ENCODE data around the gene CDK14. TPM values are rescaled to one million over a fixed set of nuclear protein-coding genes. Genes with fewer than 3 reads are reported as not detected.

The CDK14 gene
- total RNA-seq, 1 donor from 2014 or later = 1.6 TPM

DNA sequence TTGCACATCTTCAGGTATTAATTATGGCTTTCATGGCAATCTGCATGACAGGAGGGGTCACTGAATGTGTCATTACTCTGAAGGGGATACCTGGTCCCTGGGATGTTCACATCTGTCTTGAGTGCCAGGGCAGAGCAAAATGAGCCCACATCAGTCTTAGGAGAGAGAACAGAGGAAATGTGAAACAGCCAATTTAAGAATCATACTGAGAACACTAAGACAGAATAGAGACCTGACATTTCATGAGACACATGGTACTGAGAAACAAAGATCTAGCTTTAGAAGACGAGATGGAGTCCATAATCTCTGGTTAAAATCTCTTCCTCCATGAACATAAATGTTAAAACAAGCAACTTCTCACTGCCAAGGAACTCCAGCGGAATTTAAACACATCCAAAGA lies 634.0 kb downstream of the CDK14 start:
- no peak for DNase-seq (ENCODE audit: low spot score)
- intact Hi-C loops (cut with micrococcal nuclease) = no loop called here
- no peak overlapping the region for H3K27ac Mint-ChIP-seq
- H3K36me3 Mint-ChIP-seq (ENCODE audit: low read depth) = no peaks in the 10 kb centered on the region
- H3K27me3 Mint-ChIP-seq (ENCODE audit: insufficient read depth) = no peaks in the 10 kb centered on the region
- no peaks in the 10 kb centered on the region for H3K9me3 Mint-ChIP-seq
- no peak overlapping the region for H3K4me3 Mint-ChIP-seq
- H3K4me1 Mint-ChIP-seq (ENCODE audit: low read depth) = no peaks in the 10 kb centered on the region

DNA sequence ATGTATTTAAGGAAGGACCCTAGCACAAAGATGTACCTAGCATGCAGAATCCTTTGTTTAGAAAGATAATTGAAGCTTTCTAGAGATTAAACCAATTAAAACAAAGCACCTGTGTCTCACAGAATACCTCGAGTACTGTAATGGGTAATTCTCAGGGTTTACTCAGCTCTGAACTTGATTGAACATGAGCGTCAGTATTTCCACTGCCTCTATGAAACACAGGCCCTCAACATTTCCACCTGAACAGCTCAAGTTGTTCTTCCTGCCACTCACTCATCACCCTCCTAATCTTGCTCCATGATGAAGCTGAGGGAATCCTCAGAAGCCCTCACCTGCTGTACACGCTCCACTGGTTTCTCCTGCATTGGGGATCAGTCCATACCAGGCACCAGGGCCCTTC lies 634.4 kb downstream of the CDK14 start:
- H3K4me1 Mint-ChIP-seq (ENCODE audit: low read depth) = no peaks in the 10 kb centered on the region
- H3K27ac Mint-ChIP-seq = no peak overlapping the region
- no peak overlapping the region for H3K4me3 Mint-ChIP-seq
- DNase-seq (ENCODE audit: low spot score) = no peak
- intact Hi-C loops (cut with micrococcal nuclease) = no loop called here
- H3K36me3 Mint-ChIP-seq (ENCODE audit: low read depth) = no peaks in the 10 kb centered on the region
- H3K27me3 Mint-ChIP-seq (ENCODE audit: insufficient read depth) = no peaks in the 10 kb centered on the region
- H3K9me3 Mint-ChIP-seq = no peaks in the 10 kb centered on the region

DNA sequence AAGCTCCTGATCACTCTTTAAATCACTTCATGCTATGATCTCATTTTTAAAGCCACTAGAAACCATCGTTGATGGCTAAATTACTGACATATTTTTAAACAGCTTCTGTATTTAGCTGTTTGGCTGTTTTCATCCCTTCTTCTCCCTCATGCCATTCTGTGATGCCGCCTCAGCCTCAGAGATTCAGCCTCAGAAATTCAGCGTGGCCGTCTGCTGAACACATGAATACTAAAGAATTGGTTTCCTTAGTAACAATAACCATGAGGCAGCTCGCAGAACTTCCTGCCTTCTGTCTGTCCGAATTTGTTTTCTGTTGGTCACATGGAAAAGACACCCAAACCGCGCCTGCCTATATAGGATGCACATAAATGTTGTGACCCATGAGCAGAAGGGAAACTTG lies 637.1 kb downstream of the CDK14 start:
- H3K4me3 Mint-ChIP-seq = no peak overlapping the region
- intact Hi-C loops (cut with micrococcal nuclease) = no loop called here
- no peak overlapping the region for H3K27ac Mint-ChIP-seq
- DNase-seq (ENCODE audit: low spot score) = no peak
- no peaks in the 10 kb centered on the region for H3K36me3 Mint-ChIP-seq (ENCODE audit: low read depth)
- no peaks in the 10 kb centered on the region for H3K4me1 Mint-ChIP-seq (ENCODE audit: low read depth)
- no peaks in the 10 kb centered on the region for H3K9me3 Mint-ChIP-seq
- no peaks in the 10 kb centered on the region for H3K27me3 Mint-ChIP-seq (ENCODE audit: insufficient read depth)

DNA sequence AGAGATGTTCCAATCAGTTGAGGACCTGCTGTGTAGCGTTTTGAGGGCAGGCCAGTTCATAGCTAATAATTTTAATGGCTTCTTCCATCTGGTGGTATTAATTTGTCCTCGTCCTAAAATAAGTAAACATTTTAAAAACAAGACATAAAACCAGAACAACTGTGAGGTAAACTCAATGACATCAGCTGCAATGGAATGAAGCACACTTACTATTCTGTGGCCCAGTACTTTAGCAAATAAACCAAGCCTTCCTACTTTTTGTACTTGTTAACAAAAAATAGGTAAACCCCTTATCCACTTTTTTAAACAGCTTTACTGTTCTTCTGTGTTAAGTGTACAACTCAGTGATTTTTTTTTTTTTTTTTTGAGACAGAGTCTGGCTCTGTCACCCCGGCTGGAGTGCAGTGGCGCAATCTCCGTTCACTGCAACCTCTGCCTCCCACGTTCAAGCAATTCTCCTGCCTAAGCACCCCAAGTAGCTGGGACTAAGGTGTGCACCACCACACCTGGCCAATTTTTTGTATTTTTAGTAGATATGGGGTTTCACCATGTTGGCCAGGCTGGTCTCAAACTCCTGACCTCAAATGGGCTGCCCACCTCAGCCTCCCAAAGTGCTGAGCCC lies 639.2 kb downstream of the CDK14 start:
- intact Hi-C loops (cut with micrococcal nuclease) = no loop called here
- no peaks in the 10 kb centered on the region for H3K9me3 Mint-ChIP-seq
- H3K27ac Mint-ChIP-seq = no peak overlapping the region
- H3K4me1 Mint-ChIP-seq (ENCODE audit: low read depth) = no peaks in the 10 kb centered on the region
- H3K36me3 Mint-ChIP-seq (ENCODE audit: low read depth) = no peaks in the 10 kb centered on the region
- H3K27me3 Mint-ChIP-seq (ENCODE audit: insufficient read depth) = peaks cover 2% of the 10 kb centered on the region
- H3K4me3 Mint-ChIP-seq = no peak overlapping the region
- DNase-seq (ENCODE audit: low spot score) = no peak

DNA sequence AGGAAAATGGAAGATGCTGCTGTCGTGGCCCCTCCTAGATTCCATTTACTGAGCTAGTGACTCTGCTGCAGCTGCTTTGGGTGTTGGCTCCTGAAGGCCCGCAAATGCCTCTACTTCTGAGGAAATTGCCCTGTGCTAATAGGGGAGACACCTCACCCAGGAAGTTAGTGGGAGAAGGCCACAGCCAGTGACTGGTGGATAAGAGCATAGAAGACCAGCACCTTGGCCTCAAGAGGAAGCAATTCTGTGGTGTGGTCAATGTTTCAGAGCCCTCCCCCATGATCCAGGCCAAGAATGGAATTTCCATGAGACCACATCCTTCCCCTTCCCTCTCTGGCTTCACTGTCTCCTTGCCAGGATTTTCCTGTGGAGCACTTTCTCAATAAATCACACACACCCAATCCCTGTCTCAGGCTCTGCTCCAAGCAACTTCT lies 643.1 kb downstream of the CDK14 start:
- H3K4me1 Mint-ChIP-seq (ENCODE audit: low read depth) = no peaks in the 10 kb centered on the region
- intact Hi-C loops (cut with micrococcal nuclease) = no loop called here
- H3K27me3 Mint-ChIP-seq (ENCODE audit: insufficient read depth) = peaks cover 5% of the 10 kb centered on the region
- H3K9me3 Mint-ChIP-seq = no peaks in the 10 kb centered on the region
- no peak for DNase-seq (ENCODE audit: low spot score)
- H3K36me3 Mint-ChIP-seq (ENCODE audit: low read depth) = no peaks in the 10 kb centered on the region
- no peak overlapping the region for H3K4me3 Mint-ChIP-seq
- H3K27ac Mint-ChIP-seq = no peak overlapping the region

DNA sequence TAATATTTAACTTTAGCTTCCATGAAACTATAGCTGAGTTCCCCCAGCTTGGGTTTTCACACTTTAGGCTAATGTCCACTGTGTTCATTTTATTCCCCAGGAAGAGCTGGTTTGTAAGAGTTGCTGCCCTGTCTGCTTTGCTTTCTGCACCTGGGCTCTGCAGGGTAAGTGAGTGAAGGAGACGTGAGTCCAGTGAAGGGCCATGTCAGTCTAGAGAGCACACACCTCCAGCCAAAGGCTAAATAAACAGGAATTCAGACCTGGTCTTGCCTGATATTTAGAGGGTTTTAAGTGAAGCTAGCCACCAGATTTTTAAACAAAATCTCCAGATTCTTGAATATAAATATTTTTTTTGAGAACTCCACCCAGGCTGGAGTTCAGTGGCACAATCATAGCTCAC lies 643.7 kb downstream of the CDK14 start:
- no peaks in the 10 kb centered on the region for H3K36me3 Mint-ChIP-seq (ENCODE audit: low read depth)
- H3K9me3 Mint-ChIP-seq = no peaks in the 10 kb centered on the region
- intact Hi-C loops (cut with micrococcal nuclease) = no loop called here
- no peak for DNase-seq (ENCODE audit: low spot score)
- H3K4me1 Mint-ChIP-seq (ENCODE audit: low read depth) = no peaks in the 10 kb centered on the region
- H3K27me3 Mint-ChIP-seq (ENCODE audit: insufficient read depth) = peaks cover 5% of the 10 kb centered on the region
- no peak overlapping the region for H3K4me3 Mint-ChIP-seq
- no peak overlapping the region for H3K27ac Mint-ChIP-seq

DNA sequence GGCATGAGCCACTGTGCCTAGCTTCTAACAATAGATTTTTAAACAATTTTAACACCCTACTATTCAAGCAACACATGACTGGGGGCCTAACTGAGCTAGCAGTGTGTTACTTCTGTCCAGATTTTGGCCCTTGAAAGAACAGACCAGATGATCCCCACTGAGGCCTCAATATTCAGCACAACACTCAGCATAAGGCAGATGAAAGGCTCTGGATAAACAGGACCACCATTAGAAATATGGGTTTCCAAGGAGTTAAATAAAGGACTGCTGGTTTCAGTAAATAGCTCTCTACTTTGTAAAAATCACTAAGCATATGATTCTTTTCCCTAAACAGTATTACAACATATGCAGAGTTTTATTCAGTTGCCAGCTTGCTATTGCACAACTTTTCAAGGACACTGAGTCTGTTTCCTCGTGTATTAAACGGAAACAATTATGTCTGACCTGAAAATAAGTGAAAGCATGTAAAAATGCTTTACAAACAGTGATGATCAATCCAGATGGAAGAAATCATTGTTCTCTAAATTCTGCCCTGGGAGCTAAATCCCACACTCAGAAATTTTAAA lies 644.3 kb downstream of the CDK14 start:
- H3K4me1 Mint-ChIP-seq (ENCODE audit: low read depth) = no peaks in the 10 kb centered on the region

DNA sequence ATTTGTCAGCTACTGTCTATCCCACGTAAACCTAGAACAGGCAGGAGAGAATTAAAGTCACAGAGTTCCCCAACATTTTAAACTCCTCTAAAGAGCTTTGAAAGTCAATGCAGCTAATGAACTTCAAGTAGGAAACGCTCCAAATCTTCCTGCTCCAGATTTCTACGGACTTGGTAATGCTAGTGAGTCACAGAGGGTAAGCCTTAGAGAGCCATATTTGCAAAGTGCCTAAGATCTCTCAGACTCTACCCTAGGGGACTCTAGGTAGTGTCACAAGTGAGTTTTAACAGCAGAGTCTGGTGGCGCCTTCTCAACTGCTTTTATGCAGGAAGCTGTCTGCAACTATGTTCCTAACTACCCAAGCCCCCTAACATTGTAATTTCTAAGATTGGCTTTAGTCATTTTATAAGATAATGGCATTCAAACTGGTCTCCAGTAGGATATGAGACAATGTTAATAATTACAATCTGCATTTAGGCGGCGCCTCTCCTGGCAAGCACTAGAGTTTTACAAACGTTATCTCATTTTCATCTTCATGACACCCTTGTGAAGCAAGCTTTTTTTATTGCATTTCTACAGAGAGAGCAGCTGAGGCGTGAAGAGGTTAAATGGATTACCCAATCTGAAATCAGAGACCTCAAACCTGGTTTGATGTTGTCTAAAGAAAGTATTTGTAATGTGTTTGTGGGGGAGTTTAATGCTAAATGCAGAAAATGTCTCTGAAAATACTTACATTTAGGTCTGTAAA lies 646.1 kb downstream of the CDK14 start:
- Mint-ChIP-seq H3K27me3 (ENCODE audit: insufficient read depth) (peaks cover 5% of the 10 kb centered on the region), H3K27ac (no peak overlapping the region), H3K4me1 (ENCODE audit: low read depth) (no peaks in the 10 kb centered on the region), H3K36me3 (ENCODE audit: low read depth) (no peaks in the 10 kb centered on the region), H3K9me3 (no peaks in the 10 kb centered on the region), H3K4me3 (no peak overlapping the region)
- no peak for DNase-seq (ENCODE audit: low spot score)
- intact Hi-C loops (cut with micrococcal nuclease) = no loop called here

More for the DNA sequence above, 644.3 kb downstream of the CDK14 start:
- no peak overlapping the region for H3K4me3 Mint-ChIP-seq
- H3K9me3 Mint-ChIP-seq = no peaks in the 10 kb centered on the region
- intact Hi-C loops (cut with micrococcal nuclease) = no loop called here
- H3K27me3 Mint-ChIP-seq (ENCODE audit: insufficient read depth) = peaks cover 5% of the 10 kb centered on the region
- H3K27ac Mint-ChIP-seq = no peak overlapping the region
- no peaks in the 10 kb centered on the region for H3K36me3 Mint-ChIP-seq (ENCODE audit: low read depth)
- no peak for DNase-seq (ENCODE audit: low spot score)

DNA sequence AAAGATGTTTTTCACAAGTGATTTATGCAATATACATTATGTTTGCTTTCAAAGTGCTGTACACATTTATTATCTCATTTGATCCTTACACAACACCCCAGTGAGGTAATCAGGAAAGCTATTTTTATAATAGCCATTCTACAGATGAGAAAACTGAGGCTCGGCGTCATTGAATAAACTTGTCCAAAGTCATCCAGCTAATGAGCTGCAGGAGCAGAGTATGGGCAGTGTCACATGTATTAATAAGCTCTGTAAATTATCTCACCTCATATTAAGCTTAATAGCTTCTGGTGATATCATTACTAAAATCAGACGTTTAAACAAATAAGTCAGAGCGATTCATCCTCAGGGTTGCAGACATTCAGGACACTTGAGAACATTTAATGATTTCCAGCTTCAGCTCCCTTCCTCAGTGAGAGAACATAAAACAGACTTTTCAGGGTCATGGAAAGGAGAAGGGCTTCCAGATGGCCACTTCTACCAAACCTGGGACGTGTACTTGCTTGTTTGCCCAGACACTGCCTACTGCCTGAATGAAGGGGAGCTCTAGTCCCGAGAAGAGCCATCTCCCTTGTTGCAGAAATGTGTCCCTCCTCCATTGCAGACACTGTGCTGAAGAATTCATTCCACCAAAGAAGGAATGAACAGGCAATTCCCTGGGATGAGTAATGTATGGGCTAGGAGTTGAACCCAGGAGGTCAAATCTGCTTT lies 647.6 kb downstream of the CDK14 start:
- Mint-ChIP-seq H3K36me3 (ENCODE audit: low read depth) (no peaks in the 10 kb centered on the region), H3K27me3 (ENCODE audit: insufficient read depth) (peaks cover 5% of the 10 kb centered on the region), H3K4me1 (ENCODE audit: low read depth) (no peaks in the 10 kb centered on the region), H3K9me3 (no peaks in the 10 kb centered on the region), H3K4me3 (no peak overlapping the region), H3K27ac (no peak overlapping the region)
- intact Hi-C loops (cut with micrococcal nuclease) = no loop called here
- no peak for DNase-seq (ENCODE audit: low spot score)

DNA sequence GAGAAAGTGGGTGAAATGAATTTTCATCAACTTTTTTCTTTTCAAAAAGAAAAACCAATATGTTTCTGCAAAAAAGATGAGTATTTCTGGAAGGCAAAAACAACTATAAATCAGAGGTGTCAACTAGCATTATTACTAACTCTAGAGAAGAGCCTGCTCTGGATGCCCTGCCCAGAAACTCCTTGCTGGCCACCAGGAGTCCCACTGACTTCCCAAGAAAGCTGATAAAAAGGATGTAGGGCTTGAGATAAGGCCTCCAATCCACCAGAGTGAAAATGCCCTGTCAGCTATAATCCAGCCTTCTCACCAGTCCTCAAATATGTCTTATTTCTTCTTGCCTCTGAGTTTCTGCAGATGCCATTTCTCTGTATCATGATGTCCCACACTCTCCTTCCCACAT lies 651.4 kb downstream of the CDK14 start:
- no peaks in the 10 kb centered on the region for H3K9me3 Mint-ChIP-seq
- no peak overlapping the region for H3K4me3 Mint-ChIP-seq
- intact Hi-C loops (cut with micrococcal nuclease) = no loop called here
- no peak overlapping the region for H3K27ac Mint-ChIP-seq
- no peak for DNase-seq (ENCODE audit: low spot score)
- no peaks in the 10 kb centered on the region for H3K36me3 Mint-ChIP-seq (ENCODE audit: low read depth)
- H3K27me3 Mint-ChIP-seq (ENCODE audit: insufficient read depth) = no peaks in the 10 kb centered on the region
- no peaks in the 10 kb centered on the region for H3K4me1 Mint-ChIP-seq (ENCODE audit: low read depth)

DNA sequence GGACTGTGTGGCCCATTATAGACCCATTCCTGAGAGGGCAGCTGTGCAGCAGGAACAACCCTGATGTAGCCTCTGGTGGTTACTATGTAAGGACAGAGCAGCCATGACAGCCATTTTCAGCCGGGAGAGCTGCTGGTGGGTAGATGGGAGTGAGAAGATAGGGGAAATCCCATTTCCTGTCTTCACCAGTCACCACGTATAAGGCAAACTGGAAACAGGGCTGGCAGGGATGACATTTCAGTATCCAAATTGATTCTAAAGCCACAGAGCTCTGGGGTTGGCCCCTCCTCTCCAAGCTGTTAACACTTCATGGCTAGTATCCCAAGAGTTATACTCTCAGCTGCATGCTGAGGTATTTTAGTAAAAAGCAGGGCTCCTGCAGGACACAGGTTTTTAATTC lies 652.9 kb downstream of the CDK14 start:
- no peaks in the 10 kb centered on the region for H3K9me3 Mint-ChIP-seq
- no peaks in the 10 kb centered on the region for H3K36me3 Mint-ChIP-seq (ENCODE audit: low read depth)
- DNase-seq (ENCODE audit: low spot score) = no peak
- no peaks in the 10 kb centered on the region for H3K27me3 Mint-ChIP-seq (ENCODE audit: insufficient read depth)
- no peak overlapping the region for H3K4me3 Mint-ChIP-seq
- H3K4me1 Mint-ChIP-seq (ENCODE audit: low read depth) = no peaks in the 10 kb centered on the region
- no peak overlapping the region for H3K27ac Mint-ChIP-seq
- intact Hi-C loops (cut with micrococcal nuclease) = no loop called here

DNA sequence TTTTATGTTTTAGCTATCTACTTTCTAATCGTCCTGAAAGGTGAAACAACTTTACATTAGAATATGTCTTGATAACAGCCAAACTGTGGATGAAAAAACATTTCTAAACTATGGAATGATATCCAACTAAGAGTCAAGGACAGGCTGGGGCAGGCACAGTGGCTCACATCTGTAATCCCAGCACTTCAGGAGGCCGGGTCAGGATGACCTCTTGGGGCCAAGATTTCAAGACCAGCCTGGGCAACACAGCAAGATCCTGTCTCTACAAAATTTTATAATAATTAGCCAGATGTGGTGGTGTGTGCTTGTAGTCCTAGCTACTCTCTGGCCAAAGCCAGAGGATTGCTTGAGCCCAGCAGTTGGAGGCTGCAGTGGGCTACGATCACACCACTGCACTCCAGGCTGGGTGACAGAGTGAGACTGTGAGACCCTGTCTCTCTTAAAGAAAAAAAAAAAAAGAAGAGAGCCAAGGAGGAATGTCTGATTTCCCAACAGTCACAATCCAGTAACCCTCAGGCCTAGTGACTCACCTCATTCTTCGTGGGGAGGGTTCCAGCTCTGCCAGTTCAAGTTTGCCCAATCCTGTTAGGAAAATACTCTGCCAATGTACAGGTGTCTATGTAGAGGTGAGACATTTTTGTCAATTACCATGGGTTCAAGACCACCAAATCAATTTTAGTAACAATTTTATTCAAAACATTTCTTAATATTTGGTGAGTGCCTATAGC lies 653.5 kb downstream of the CDK14 start:
- H3K9me3 Mint-ChIP-seq = peaks cover 2% of the 10 kb centered on the region
- H3K36me3 Mint-ChIP-seq (ENCODE audit: low read depth) = no peaks in the 10 kb centered on the region
- no peak overlapping the region for H3K27ac Mint-ChIP-seq
- intact Hi-C loops (cut with micrococcal nuclease) = no loop called here
- H3K4me3 Mint-ChIP-seq = no peak overlapping the region
- no peaks in the 10 kb centered on the region for H3K27me3 Mint-ChIP-seq (ENCODE audit: insufficient read depth)
- no peak for DNase-seq (ENCODE audit: low spot score)
- no peaks in the 10 kb centered on the region for H3K4me1 Mint-ChIP-seq (ENCODE audit: low read depth)

All from activated T-helper 1 cell treated with anti-CD3 and anti-CD28 coated beads, Interleukin-12 subunit alpha, Interleukin-12 subunit beta, Interleukin-2, Interleukin-4 antibody, amounts not matched to agents 30 ng/mL and 10 ng/mL and 1 ng/mL, durations not matched to agents 14 hours and 24 hours and 36 hours (primary cell).